Fibroblast of skin of scalp (primary cell): ENCODE data around the gene XPNPEP1. TPM values are rescaled to one million over a fixed set of nuclear protein-coding genes. Genes with fewer than 3 reads are reported as not detected.

Experiments
- DNase-seq: peaks from one replicate; pipeline ENCODE4 v3.0.0-alpha.2; 2013
- polyA plus RNA-seq, 2 experiments: library from polyadenylated mRNA; unstranded; fragments of 120-200 nt; gene quantifications; one replicate each; pipeline ENCODE4 v1.2.1, GENCODE V29; 2013; ENCODE audit not compliant: insufficient read length in 2 of 2

XPNPEP1 gene
- 73.6 TPM for polyA plus RNA-seq (2013, experiment 1 of 2; ENCODE audit: insufficient read length)
- 73.7 TPM for polyA plus RNA-seq (2013, experiment 2 of 2; ENCODE audit: insufficient read length)

DNA sequence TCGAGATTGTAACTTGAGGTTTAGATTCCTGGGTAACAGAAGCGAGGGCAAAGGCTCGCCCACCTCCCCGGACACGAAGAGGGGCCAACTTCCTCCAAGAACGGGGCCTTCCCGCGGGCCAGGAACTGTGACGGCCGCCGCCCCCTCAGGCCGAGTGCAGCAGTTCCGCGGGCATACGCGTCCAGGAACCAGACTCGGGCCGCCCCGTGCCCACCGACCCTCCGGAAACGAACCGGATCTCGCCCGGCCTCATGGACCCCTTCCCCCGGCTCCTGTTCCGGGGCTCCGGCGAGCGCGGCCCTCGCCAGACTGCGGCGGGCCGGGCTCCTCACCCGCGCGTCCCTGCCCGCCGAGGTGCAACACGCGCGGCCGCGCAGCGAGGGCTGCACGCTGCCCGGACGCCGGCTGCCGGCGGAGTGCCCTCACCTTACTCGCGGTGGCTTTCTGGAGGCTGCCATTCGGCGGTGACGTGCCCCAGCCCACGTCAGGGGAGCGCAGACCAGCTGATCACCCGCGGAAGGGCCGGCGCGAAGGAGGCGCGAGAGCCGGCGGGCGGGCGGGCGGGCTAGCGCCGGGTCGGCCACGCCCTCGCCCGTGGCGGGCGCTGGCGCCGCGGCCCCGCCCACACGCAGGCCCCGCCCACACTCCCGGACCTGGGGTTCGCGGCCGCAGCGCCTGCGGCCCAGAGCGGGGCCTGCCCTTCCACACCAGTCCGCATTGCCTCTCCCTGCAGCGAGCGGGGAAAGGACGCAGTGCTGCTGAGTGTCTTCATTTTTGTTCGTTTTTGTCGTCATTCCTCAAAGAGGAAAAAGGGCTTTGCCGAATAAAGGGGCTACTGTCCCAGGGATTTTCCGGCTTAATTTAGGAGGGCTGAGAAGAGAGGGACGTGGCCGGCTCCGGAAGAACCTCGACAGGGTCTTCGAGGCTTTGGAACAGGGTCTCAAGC, at the start of gene XPNPEP1:
TSS of gene XPNPEP1 (minus strand) at position 536 of the 946 bp plus-strand sequence. CDS start at position 458, 78 bp downstream.
- DNase-seq = peak; percentile 89

DNA sequence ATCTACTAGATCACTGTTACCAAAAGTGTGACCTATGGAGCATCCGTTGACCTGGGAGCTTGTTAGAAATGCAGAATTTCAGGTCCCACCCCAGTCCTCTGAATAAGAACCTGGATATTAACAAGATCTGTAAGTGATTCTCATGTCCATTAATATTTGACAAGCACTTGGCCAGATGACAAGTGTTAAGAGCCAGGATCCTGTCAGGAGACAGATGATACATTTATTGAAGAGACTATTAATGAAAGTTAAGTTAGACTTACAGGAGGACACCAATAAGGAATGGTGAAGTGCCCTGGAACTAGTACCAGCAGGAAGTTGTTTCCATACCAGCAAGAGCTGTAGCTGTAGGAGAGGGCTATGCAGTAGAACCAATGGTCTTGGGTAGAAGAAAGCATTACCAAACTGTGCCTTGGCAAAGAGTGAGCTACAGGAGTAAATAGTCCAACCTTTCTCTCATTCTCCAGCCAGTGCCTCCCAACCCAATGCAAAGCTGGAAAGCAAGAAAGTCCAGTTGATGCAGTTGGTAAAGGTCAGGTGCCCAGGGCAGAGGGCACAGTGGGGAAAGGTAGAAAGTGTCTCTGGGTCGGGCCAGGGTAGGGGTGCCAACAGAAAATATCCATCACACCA, 49.2 kb upstream of the XPNPEP1 start:
- DNase-seq = no peak

DNA sequence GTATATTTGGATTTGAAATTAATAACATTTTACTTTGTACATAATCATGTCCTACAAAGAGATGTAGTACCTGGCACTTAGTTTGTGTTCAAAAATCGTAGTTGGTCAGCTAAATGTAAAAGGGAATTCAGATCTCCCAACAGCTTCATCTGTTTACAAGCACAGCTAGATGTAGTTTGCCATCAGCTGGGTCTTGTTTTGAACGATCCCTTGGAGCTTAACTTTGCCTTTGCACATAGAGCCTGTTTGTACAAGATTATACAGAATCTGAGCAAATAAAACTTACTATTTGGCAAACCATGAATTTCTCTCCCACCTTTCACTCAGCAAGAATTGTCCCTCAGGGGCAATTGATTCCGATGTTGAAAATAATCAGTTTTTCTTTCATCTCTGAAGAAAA, 48.3 kb upstream of the XPNPEP1 start:
- no peak for DNase-seq

DNA sequence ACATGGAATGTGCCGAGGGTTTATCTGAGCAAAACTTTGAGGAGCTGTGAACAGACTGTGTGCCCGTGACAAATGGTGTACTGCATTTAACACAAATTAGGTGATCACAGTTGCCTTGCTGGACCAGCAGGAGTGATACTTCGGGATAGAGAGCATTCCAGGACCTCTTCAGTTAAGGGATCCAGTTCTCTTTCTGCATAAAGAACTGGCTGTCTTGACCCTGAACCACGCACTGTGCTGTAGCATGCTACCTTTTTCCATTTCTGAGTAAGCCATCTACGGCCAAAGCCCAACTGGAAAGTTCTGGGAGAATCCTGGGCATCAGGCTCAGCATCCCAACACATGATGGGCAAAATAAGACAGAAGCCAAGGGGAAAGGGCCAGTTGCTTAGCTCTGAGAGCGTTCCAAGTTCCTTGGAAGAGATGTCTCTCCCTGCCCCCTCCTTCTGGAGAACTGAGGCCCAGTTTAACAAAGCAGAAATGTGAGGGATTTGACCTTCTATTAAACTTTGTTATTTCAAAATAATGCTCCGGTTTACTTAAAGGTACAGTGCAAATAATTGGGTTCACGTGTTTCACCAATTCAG, 46.5 kb upstream of the XPNPEP1 start:
- no peak for DNase-seq

DNA sequence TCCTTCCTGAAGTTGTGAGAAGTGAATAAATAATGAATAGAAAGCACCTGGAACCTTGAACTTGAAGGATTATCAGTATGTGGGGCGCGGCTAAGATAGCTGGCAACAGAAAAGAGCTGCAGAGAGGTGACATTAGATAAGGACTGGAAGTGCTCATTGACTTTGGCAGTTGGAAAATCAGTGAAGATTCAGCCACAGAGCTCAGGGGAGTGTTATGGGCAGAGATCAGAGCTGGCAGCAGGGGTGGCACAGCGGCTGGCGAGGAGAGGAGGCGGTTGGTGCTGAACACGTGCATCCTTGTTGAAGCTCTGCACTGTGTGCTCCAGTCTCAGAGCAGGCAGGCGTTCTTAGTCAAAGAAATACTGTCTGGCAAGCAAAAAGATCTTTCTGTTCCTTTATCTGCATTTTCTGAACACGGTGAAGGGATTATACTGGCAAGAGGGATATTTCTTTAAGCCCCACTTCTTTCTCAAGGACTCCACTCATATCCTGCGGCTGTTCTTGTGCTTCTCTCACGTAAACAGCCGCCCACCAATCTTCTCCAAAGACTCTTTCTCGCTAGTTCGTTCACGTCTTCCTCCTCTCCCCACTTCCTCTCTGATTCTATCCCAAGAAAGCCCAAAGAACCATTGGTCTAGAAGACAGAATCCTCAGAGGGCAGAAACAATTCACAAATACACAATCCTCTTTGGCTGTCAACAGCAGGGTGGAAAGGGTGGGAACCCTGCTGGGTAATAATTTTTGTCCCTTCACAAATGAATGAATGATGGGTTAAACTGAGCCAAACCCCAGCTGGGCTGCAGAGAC, 45.8 kb upstream of the XPNPEP1 start:
- DNase-seq = no peak

DNA sequence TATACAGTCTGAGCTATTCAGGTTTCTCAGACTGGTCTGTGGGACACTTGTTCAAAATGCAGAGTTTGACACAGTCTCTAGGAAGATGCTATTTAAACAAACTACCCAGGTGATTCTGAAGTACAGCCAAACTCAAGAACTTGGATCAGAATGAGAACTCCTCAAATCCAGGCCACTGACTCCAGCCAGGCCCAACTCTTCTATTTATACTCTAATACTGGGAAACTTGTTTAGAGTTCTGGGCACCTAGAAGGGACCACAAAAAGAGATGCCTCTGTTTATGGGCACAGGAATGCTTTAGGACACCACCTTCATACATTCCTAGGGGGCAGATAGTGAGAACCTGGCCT, 44.4 kb upstream of the XPNPEP1 start:
- DNase-seq = no peak

DNA sequence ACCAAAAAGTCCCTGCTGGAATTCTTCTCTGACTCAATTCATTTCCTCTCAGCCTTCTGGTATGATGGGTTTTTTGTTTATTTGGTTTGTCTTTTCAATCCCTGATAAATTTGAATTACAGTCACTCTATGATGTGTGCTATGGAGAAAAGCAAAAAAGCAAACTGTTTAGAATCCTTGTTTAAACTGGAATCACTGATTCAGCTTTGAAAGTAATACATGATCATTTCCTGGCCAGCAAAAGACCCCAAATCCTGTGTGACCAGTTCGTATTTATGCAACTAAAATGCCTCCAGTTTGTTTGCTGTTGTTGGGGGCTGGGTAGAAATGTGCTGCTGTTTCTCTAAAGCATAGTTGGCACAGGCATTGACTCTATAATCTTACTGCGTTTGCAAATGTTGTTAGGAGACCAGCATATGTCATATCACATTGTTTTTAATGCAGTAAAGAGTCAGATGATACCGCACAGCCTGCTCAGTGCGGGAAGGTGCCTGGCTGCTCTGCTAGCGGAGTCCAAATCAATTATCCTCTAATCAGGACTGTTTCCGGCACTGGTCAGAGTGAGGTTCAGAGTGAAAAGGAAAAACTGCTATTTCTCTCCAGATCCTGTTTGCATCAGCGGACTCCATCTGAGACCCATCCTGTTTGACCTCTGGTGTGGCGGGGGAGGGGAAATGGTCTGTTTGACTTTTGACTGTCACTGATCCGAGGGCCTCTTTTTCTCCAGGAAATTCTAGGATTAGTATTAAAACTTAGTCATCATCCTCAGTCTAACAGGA, 43.8 kb upstream of the XPNPEP1 start:
- DNase-seq = peak; percentile 64

DNA sequence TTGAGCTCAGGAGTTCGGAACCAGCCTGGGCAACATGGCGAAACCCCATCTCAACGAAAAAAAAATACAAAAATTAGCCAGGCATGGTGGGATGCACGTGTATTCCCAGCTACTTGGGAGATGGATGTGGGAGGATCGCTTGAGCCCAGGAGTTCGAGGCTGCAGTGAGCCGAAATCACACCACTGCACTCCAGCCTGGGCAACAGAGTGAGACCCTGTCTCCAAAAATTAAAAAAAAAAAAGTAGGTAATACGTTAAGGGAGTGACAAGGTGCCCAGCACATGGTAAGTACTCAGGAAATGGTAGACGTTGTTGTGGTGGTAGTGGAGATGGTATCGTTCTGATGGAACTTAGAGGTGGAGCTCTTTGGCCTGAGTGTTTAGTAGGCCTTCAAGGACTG, 41.0 kb upstream of the XPNPEP1 start:
- no peak for DNase-seq

DNA sequence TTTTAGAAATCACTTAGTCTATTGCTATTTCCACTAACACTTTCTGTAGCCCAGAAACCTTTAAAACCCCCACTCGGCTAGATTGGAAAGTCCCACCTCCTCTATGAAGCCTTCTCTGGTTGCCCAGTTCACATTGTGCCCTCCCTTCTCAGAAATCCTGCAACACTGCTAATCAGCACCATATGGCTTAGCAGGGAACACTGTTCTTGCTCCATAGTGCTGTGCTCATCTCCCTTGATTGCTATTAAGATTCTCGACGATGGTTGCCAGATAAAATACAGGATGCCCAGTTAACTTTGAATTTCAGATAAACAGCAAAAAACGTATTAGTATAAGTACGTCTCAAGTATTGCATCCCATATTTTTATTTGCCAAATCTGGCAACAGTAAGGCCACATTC, 40.1 kb upstream of the XPNPEP1 start:
- DNase-seq = peak; percentile 73

DNA sequence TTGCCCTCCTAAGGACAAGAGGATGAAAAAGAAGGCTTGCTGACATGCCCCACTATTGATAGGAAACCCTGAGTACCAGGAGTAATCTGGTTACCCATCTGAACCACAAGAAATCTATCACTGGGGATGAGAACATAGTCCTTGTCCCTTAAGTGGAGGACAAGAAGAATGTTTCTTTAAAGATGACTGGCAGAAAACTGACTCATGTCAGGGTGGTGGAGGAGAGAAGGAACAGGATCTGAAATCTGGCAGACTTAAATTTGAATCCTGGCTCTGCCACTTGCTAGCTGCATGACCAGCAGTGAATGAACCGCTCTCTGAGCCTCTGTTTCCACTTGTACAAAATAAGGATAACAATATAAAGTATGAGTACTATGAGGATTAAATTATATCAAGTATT, 38.9 kb upstream of the XPNPEP1 start:
- DNase-seq = peak; percentile 44

DNA sequence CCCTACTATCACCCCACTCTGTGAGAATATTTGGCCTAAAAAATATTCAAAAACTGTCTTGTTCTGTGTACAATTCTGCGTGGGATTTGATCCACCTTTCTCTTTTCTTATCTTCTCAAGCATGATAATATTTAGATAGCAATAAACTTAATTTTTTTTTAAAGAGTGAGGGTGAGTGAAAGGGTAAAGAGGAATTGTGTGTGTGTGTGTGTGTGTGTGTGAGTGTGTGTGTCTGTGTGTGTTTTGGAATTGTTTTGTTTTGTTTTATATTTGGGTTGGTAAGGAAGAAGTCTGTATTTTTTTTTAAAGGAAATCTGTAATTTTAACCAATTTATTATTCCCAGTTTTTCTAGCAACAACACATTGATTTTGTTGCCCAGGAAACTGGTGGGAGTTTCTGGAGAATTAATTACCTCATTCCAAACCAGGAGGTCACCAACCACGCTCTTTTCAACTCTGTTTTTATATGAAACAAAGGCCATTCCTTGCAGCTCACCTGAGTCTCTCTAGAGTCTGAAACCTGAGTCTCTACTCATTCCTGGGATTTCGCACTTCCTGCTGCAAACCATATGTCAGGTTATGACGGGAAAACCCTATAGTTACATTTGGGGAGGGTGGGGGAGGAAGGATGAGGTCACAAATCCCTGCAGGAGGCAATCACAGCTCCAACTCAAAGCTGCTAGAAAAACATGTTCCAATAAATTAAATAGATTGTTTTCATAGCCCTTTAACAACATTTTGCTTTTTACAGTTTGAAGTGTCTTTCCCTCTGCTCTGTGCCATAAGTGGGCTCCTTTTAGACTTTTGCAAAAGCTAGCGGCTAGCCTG, 38.1 kb upstream of the XPNPEP1 start:
- peak; percentile 61 for DNase-seq

DNA sequence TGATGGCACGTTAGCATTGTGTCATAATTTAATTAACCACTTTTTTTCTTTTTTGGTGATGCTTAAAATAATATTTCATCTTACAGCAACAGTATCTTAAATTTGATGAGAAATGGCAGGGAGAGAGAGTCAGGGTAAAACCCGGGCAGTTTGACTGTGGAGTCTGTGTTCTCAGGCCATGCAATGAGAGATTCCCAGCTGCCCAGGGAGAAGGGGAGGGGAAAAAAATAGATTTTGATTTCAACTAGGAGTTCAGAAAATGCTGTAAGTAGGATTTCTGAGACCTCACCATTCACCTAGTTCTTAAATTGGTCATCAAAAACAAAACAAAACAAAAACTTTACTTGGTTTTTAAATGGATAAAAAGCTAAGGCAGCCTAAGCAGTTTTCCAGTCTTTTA, 37.4 kb upstream of the XPNPEP1 start:
- no peak for DNase-seq

DNA sequence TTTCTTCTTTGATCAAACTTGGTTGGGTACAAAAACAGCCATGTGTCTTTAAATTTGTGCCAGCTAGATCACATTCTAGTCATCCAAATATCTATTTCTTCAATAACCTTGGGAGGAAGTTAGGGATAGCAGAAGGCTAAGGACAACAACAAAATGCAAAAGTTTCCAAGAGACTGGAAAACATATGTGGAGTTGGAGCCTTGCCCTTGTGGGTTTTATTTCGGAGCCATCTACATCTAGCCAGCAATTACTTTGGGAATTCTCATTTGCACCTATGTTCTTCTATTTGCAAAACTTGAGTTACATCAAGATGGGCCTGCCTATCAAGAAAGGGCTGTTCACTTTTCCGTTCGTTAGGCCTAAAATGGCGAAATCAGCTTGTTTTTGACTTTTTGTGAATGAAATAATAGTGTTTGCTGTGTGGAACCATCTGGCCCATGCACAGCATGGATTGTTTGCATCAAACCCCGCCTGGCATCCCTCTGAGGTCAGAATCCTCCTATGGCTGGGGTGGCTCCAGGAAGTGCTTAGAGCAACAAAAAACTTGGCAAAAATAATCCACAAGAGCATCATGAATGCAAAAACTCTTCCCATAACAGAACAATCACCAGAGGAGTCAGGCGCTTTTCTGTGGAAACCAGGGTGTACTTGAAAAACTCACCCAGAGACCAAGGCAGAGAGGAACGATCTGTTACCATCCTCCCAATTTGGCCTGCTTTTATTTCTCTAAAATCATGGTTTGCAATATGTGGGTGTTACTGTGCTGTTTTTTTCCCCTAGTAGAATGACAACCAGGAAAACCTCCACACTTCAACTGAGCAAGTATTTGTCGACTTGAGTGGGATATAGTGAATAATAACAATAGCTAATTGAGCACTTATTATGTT, 36.2 kb upstream of the XPNPEP1 start:
- peak; percentile 34 for DNase-seq

DNA sequence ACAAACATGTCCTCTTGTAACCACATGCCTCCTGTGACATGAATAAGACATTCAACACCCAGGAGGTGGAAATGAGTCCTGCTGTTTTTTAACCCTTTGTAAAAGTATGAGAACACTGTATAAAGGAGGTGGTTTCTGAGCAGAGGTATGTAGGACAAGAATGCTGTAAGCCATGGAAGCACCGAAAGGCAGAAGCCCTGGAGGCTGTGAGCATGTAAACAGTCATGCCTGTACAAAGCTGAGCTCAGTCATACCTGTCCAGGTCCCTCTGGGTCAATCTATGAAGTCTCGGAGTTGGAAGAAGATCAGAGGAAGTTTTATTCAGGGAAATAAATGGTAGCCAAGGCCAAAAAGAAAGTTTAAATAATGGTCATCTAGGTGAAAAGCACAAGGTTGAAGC, 34.7 kb upstream of the XPNPEP1 start:
- DNase-seq = no peak

DNA sequence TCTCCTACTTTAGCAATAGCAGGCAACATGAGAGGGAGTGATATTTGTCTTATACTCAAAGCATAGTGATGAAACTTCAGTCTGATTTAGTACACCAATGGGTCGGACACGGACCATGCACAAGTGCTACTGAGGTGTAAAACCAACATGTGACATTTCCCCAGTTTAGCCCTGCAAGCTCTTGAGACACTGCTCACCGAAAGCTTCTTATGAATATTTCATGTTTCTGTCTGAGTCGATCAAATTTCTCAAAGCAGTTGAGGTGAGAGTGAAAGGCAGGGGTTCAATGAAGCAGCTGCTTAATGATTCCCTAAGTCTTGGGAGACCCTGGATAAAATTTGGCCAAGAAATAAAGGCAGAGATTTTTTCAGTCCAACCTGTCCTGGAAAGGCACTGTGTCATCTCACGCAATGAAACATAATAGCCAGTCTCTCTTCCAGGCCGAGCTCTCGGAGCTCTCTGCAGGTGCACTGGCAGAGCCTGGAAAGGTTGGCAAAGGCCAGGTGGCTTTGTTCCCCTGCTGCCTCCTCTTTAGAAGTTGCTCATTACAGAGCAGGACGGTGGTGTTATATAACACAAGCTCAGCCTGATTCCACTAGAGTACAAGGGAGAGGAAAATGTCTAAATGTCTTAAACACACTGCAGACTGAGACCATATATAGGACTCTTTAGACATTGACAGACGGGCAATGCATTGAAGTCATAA, 33.9 kb upstream of the XPNPEP1 start:
- DNase-seq = no peak

DNA sequence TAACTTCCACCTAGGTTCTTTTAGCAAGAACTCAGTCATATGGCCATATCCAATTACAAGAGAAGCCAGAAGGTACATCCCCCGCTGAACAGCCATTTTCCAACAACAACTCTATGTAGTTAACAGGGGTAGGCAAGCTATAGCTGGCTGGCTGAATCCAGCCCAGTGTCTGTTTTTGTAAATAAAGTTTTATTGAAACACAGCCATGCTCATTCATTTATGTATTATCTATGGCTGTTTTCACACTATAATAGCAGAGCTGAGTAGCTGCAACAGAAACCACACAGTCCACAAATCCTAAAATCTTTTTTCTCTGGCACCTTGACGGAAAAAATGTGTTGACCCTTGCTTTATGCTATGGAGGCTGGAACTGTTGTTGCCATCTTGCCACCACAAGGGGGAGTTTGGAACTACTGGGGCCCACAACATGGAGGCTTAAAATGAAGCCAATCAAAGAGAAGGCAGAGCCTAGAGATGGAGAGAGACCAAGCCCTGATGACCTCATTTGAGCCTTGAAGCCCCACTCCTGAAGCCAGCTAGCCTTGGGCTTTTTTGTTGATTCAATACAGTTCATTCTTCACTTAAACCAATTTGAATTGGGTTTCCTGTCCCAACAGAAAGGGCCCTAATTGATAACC, 33.3 kb upstream of the XPNPEP1 start:
- peak; percentile 68 for DNase-seq

DNA sequence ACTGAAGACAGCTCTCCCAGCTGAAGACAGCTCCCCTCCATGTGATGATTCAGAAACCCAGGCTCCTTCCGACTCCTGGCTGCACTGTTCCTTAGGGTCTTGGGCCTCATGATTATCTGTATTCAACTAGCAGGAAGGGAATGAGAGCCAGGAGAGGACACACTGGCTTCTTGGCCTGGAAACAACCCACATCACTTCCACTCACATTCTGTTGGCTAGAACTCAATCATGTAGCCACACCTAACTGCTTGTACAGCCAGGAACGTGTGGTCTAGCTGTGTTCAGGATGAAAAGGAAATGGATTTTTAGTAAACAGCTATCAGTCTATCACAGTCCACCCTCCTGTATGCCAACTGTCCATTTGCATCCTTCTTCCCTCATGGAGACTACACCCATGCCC, 30.5 kb upstream of the XPNPEP1 start:
- DNase-seq = no peak

DNA sequence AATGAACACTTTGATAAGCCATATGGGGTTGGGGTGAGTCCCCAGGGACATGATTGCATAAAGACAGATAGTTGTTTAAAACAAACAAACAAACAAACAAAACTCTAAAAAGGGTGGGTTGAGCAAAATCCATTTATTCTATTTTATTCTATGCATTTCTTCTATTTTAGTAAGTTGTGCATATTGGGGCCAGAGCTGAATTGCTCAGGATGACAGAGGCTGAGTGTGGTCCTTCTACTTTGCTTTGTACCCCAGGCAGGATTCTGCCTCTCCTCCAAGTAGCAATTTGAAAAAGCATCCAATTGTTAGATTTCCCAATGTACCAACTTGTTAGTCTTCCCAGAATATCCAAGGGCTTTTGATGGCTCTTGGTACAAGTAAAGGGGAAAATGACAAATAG, 29.2 kb upstream of the XPNPEP1 start:
- no peak for DNase-seq
